Measurements from ENCODE around the gene RDH16. TPM values are rescaled to one million over a fixed set of nuclear protein-coding genes. Genes with fewer than 3 reads are reported as not detected.

The RDH16 gene
- total RNA-seq, 2 donors from 2014 or later: 0.16 TPM; not detected in 1

- no peaks in the 10 kb centered on the region for H3K27me3 ChIP-seq
- no peaks in the 10 kb centered on the region for H3K4me1 ChIP-seq
- H3K4me3 ChIP-seq: no peak overlapping the region
- no peak for TF ChIP-seq CTCF (IDR thresholded peaks at IDR 0.05)
- no peaks in the 10 kb centered on the region for H3K36me3 ChIP-seq
- no peak for DNase-seq (ENCODE audit: low spot score)
- H3K27ac ChIP-seq: no peak overlapping the region
- peaks cover 0 to 9% of the 10 kb centered on the region in 2 donors for H3K9me3 ChIP-seq
Measured at GRCh38 chr12:56955631-56956256, 1.7 kb downstream of the RDH16 start.

- H3K4me1 ChIP-seq: no peaks in the 10 kb centered on the region
- peaks cover 0 to 9% of the 10 kb centered on the region in 2 donors for H3K9me3 ChIP-seq
- H3K36me3 ChIP-seq: no peaks in the 10 kb centered on the region
- H3K4me3 ChIP-seq: no peak overlapping the region
- H3K27me3 ChIP-seq: no peaks in the 10 kb centered on the region
- no peak overlapping the region for H3K27ac ChIP-seq
- DNase-seq (ENCODE audit: low spot score): no peak
- TF ChIP-seq CTCF (IDR thresholded peaks at IDR 0.05): no peak
Measured at GRCh38 chr12:56954958-56955355, 2.5 kb downstream of the RDH16 start.

- Histone ChIP-seq H3K4me3 (no peak overlapping the region), H3K36me3 (no peaks in the 10 kb centered on the region), H3K27me3 (no peaks in the 10 kb centered on the region), H3K4me1 (no peaks in the 10 kb centered on the region), H3K9me3 (peaks cover 0 to 9% of the 10 kb centered on the region in 2 donors), H3K27ac (no peak overlapping the region)
- TF ChIP-seq CTCF (IDR thresholded peaks at IDR 0.05): no peak
- no peak for DNase-seq (ENCODE audit: low spot score)
Measured at GRCh38 chr12:56954057-56954957, 3.1 kb downstream of the RDH16 start.

- Histone ChIP-seq H3K36me3 (no peaks in the 10 kb centered on the region), H3K27me3 (no peaks in the 10 kb centered on the region)
- TF ChIP-seq CTCF (IDR thresholded peaks at IDR 0.05): no peak
Measured at GRCh38 chr12:56953314-56953713, 4.1 kb downstream of the RDH16 start.

GRCh38 chr12:56951582-56952339 is 5.6 kb downstream of the RDH16 start:
- no peak overlapping the region for H3K4me3 ChIP-seq
- H3K4me1 ChIP-seq: no peaks in the 10 kb centered on the region
- no peaks in the 10 kb centered on the region for H3K27me3 ChIP-seq
- TF ChIP-seq CTCF (IDR thresholded peaks at IDR 0.05): no peak
- DNase-seq (ENCODE audit: low spot score): no peak
- H3K9me3 ChIP-seq: no peaks in the 10 kb centered on the region
- no peaks in the 10 kb centered on the region for H3K36me3 ChIP-seq
- H3K27ac ChIP-seq: no peak overlapping the region

More at GRCh38 chr12:56953314-56953713, 4.1 kb downstream of the RDH16 start:
- DNase-seq (ENCODE audit: low spot score): no peak
- H3K9me3 ChIP-seq: peaks cover 0 to 4% of the 10 kb centered on the region in 2 donors
- H3K4me3 ChIP-seq: no peak overlapping the region
- no peaks in the 10 kb centered on the region for H3K4me1 ChIP-seq
- no peak overlapping the region for H3K27ac ChIP-seq

Measured in right atrium auricular region (tissue), 2 donors.